Endothelial cell of umbilical vein (primary cell): ENCODE measurements around the gene DCAF4. TPM values are rescaled to one million over a fixed set of nuclear protein-coding genes. Genes with fewer than 3 reads are reported as not detected.

Source experiments
- BruUV-seq: library from RNA; stranded (reverse); fragments of 400-500 nt; replicated peaks from 2 replicates; lab custom pipeline; 2021; lab: Mats Ljungman, UMichigan
- CTCF ChIA-PET: fragments of 300-600, 350-600 bp; sonication (Branson Sonifier 250); formaldehyde crosslinking; loops from one replicate; lab custom pipeline; 2021; ENCODE audit warnings: antibody characterized with exemption, inconsistent platforms; lab: Charles Lee
- POLR2A ChIA-PET: fragments of 300-600, 350-600 bp; sonication (Branson Sonifier 250); formaldehyde crosslinking; loops from one replicate; lab custom pipeline; 2021; ENCODE audit warnings: antibody characterized with exemption, inconsistent platforms; lab: Charles Lee
- DNase-seq: peaks from one replicate; pipeline ENCODE4 v3.0.0-alpha.2; 2011; ENCODE audit warnings: low read depth, low spot score
- FAIRE-seq: peaks from 2 replicates; lab custom pipeline; 2011; peaks lifted over from hg19 to GRCh38; lab: Jason Lieb, UNC
- H2AFZ ChIP-seq: 2 replicates; pipeline ENCODE4 v1.6.0; 2012; ENCODE audit warnings: low read depth, low read length, control low read depth, inconsistent platforms
- H3K27ac ChIP-seq: 2 replicates; pipeline ENCODE4 v1.5.1; 2011; ENCODE audit warnings: low read depth, mild to moderate bottlenecking, control low read depth, low read length, moderate library complexity; ENCODE audit not compliant: insufficient read depth
- H3K27me3 ChIP-seq, 2 experiments: 2 replicates each; pipeline versions ENCODE4 v1.6.0 to v1.6.1; 2011; ENCODE audit warnings: low read length in 2 of 2, mixed read lengths in 1 of 2; ENCODE audit not compliant: control insufficient read depth in 2 of 2, insufficient read depth in 2 of 2
- H3K36me3 ChIP-seq, 2 experiments: 2 replicates in 1 of 2; 3 replicates in 1 of 2; pipeline ENCODE4 v1.5.1; 2011; ENCODE audit warnings: low read length in 2 of 2, mild to moderate bottlenecking in 1 of 2, moderate library complexity in 1 of 2; ENCODE audit not compliant: control insufficient read depth in 2 of 2, insufficient read depth in 2 of 2; ENCODE audit errors: extremely low read depth in 1 of 2
- H3K4me1 ChIP-seq: 3 replicates; pipeline ENCODE4 v1.5.1; 2011; ENCODE audit warnings: mild to moderate bottlenecking, low read length; ENCODE audit not compliant: control insufficient read depth, insufficient read depth; ENCODE audit errors: extremely low read depth
- H3K4me2 ChIP-seq: 2 replicates; pipeline ENCODE4 v1.6.1; 2011; ENCODE audit warnings: low read length, control low read depth, mixed read lengths; ENCODE audit not compliant: insufficient read depth
- H3K4me3 ChIP-seq, 3 experiments: fragments of 200-600 bp in 1 of 3; sonication (generic), shearing (Covaris generic) in 1 of 3; replicated peaks in 1 of 3; 2 replicates each; pipeline ENCODE4 v1.5.1; 2011 to 2016; ENCODE audit warnings: control low read depth in 3 of 3, low read length in 3 of 3, mild to moderate bottlenecking in 2 of 3, inconsistent platforms in 1 of 3, low read depth in 1 of 3, moderate library complexity in 1 of 3; ENCODE audit not compliant: insufficient read depth in 1 of 3
- H3K79me2 ChIP-seq: 2 replicates; pipeline ENCODE4 v1.6.0; 2012; ENCODE audit warnings: low read length, inconsistent platforms; ENCODE audit not compliant: control insufficient read depth, insufficient read depth
- H3K9ac ChIP-seq: replicated peaks from 2 replicates; pipeline ENCODE3; 2011; ENCODE audit warnings: low read length, control low read depth; ENCODE audit not compliant: insufficient read depth; ENCODE audit errors: extremely low read depth
- H3K9me1 ChIP-seq: replicated peaks from 3 replicates; pipeline ENCODE4 v1.6.0; 2011; ENCODE audit warnings: mild to moderate bottlenecking, low read length; ENCODE audit not compliant: control insufficient read depth, insufficient read depth; ENCODE audit errors: extremely low read depth
- H3K9me3 ChIP-seq: replicated peaks from 2 replicates; pipeline ENCODE4 v1.5.1; 2012; ENCODE audit warnings: low read length, inconsistent platforms; ENCODE audit not compliant: control insufficient read depth, insufficient read depth
- H4K20me1 ChIP-seq: replicated peaks from 2 replicates; pipeline ENCODE3; 2011; ENCODE audit warnings: mild to moderate bottlenecking, low read length; ENCODE audit not compliant: control insufficient read depth, insufficient read depth; ENCODE audit errors: extremely low read depth
- CTCF ChIP-seq, 2 donors: IDR thresholded peaks; 1 replicate in 1 of 2; 2 replicates in 1 of 2; pipeline ENCODE4 v1.5.1; 2011; ENCODE audit warnings: low read length in 2 of 2, mild to moderate bottlenecking in 2 of 2, moderate library complexity in 2 of 2, control low read depth in 1 of 2, inconsistent platforms in 1 of 2, low read depth in 1 of 2; ENCODE audit not compliant: insufficient read depth in 1 of 2; ENCODE audit errors: extremely low read depth in 1 of 2
- EZH2 ChIP-seq: IDR thresholded peaks from 2 replicates; pipeline ENCODE4 v1.6.1; 2012; ENCODE audit warnings: borderline replicate concordance, low read depth, mild to moderate bottlenecking, moderate library complexity, low read length, inconsistent platforms; ENCODE audit not compliant: severe bottlenecking
- FOS ChIP-seq: IDR thresholded peaks from 2 replicates; pipeline ENCODE4 v1.6.1; 2011; ENCODE audit warnings: mild to moderate bottlenecking, low read length, moderate library complexity, borderline replicate concordance; ENCODE audit not compliant: insufficient read depth
- GATA2 ChIP-seq: IDR thresholded peaks from 2 replicates; pipeline ENCODE4 v1.7.0; 2011; ENCODE audit warnings: low read depth, mild to moderate bottlenecking, moderate library complexity, mixed read lengths, low read length; ENCODE audit not compliant: insufficient read length, insufficient read depth
- JUN ChIP-seq: IDR thresholded peaks from 2 replicates; pipeline ENCODE4 v1.6.1; 2011; ENCODE audit warnings: borderline replicate concordance, low read depth; ENCODE audit not compliant: insufficient read length, insufficient read depth
- MAX ChIP-seq: IDR thresholded peaks from 2 replicates; pipeline ENCODE4 v1.6.1; 2011; ENCODE audit not compliant: insufficient read depth, insufficient read length
- MYC ChIP-seq: IDR thresholded peaks from one replicate; pipeline ENCODE4 v1.6.1; 2011; ENCODE audit warnings: mild to moderate bottlenecking, low read depth, low read length
- POLR2A ChIP-seq: IDR thresholded peaks from 2 replicates; pipeline ENCODE4 v1.6.1; 2012; ENCODE audit warnings: low read depth, mild to moderate bottlenecking, control low read depth, low read length
- POLR2AphosphoS5 ChIP-seq: IDR thresholded peaks from 2 replicates; pipeline ENCODE4 v1.6.1; 2012; ENCODE audit warnings: low read depth, mild to moderate bottlenecking, control low read depth, low read length, moderate library complexity; ENCODE audit not compliant: insufficient read depth
- dilution Hi-C: fragments of 300-500 bp; cut with MboI; formaldehyde crosslinking; loops from one replicate; pipeline ENCODE4 v1.15.0; 2019; ENCODE audit warnings: low sequenced_read_pairs; ENCODE audit not compliant: extremely low pct_ligation_motif_present
- intact Hi-C: fragments of 100-400 bp; cut with micrococcal nuclease; formaldehyde crosslinking; loops from one replicate; pipeline ENCODE4 v1.10.0; 2022
- polyA plus RNA-seq, 4 experiments: library from polyadenylated mRNA; depleted of rRNA in 3 of 4; stranded (reverse) in 3 of 4; unstranded in 1 of 4; fragments of >200 nt; gene quantifications; 2 replicates each; pipeline versions ENCODE4 v1.2.1 to v1.2.3, GENCODE V29; 2011 to 2012; ENCODE audit warnings: missing spikeins in 1 of 4
- total RNA-seq: library from RNA; stranded (reverse); gene quantifications from 2 replicates; pipeline ENCODE4 v1.2.3, GENCODE V29; 2021

DCAF4 gene
- total and polyA plus RNA-seq, 2 donors (not counting 3 experiments of a cell fraction or from before 2014, with no cell fraction given): 8.6 to 15.8 TPM

- BruUV-seq: no TSS peak
- no peak overlapping the region for H3K9ac ChIP-seq
- dilution Hi-C loops (no loop called here), intact Hi-C loops (no loop called here)
- H3K27me3 ChIP-seq: no peaks in the 10 kb centered on the region
- DNase-seq (no peak), FAIRE-seq (no peak)
- H3K36me3 ChIP-seq: no peaks in the 10 kb centered on the region
- no peak overlapping the region for H3K27ac ChIP-seq
- H3K4me3 ChIP-seq: no peak overlapping the region
- no peaks in the 10 kb centered on the region for H4K20me1 ChIP-seq
- CTCF ChIA-PET: interaction anchor here (1.0 to 1.1 kb wide), 2 partner anchors 9 to 365 kb away, joined by 3 to 4 read pairs; no protein-coding TSS in a partner anchor
- TF ChIP-seq POLR2AphosphoS5 (no peak), MYC (no peak), CTCF (IDR thresholded peaks at IDR 0.05; ENCODE audit: extremely low read depth in 1 of 2, insufficient read depth in 1 of 2, low read depth in 1 of 2, low read length in 2 of 2) (no peak), JUN (no peak), FOS (no peak), EZH2 (no peak), MAX (no peak), POLR2A (no peak), GATA2 (no peak)
- POLR2A ChIA-PET: no interaction called here
- peaks cover 10% of the 10 kb centered on the region for H3K4me1 ChIP-seq
- H3K9me3 ChIP-seq: no peaks in the 10 kb centered on the region
- no peak overlapping the region for H2AFZ ChIP-seq
- H3K9me1 ChIP-seq: no peaks in the 10 kb centered on the region
- peaks cover 18% of the 10 kb centered on the region for H3K79me2 ChIP-seq
- no peak overlapping the region for H3K4me2 ChIP-seq
Measured at GRCh38 chr14:72878746-72879145, 47.5 kb upstream of the DCAF4 start.
